ENCODE measurements around the gene MYOZ3.

Gene MYOZ3

DNA sequence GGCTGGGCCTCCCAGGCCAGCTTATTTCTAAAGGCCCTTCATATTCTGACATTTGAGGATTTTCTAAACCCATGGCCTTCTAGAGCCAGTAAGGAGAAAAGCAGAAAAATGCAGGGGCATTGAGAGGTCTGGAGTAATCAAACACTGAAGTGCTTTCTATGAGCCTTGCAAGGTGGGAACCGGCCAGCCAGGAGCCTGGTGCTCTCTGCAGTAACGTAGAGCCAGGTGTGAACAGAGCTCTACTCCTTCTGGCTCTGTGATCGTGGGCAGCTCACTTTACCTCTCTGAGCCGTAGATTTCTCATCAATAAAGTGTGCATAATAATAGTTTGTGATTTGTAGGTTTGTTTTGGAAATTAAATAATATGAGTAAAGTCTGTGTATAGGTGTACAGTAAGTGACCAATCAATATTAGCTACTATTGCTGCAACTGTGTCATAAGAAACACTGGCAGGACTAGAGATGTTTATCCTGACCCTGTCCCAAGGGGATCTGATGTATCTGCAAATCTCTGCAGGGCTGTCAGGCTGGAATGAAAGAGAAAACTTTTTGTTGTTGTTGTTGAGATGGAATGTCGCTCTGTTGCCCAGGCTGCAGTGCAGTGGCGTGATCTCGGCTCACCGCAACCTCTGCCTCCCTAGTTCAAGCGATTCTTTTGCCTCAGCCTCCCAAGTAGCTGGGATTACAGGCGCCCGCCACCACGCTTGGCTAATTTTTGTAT lies 17.9 kb upstream of the MYOZ3 start:
- DNase-seq: no peak

DNA sequence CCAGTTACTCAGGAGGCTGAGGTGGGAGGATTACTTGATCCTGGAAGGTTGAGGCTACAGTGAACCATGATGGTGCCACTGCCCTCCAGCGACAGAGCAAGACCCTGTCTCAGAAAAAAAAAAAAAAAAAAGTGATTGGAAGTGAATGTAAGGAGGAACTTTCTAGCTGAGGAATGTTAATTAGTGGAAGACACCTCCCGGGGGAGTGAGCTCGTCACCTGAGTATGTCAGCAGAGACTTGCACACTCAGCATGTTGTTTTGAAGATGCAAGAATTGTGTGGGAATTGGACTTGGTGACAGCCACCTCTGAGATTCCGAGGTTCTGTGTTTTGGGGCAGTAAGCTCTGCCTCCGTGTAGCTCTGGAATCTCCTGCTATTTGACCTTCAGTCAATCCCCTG lies 17.0 kb upstream of the MYOZ3 start:
- no peak for DNase-seq

DNA sequence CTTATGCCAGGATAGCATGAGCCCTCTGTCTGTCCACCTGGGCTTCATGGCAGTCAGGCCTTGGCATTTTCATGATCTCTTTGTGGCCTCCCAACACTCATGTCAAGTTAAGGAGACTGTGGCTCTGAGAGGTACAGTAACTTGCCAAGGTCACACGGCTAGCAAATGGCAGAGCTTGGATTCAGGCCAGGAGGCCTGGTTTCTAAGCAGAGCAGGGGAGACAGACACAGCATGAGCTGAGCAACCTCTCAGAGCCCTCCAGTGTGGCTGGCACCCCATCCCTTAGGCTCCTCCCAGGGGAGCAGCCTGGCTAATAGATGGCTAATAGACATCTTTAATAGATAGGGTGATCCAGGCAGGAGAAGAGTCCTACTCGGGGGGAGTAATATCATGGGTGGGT lies 16.5 kb upstream of the MYOZ3 start:
- DNase-seq: no peak

DNA sequence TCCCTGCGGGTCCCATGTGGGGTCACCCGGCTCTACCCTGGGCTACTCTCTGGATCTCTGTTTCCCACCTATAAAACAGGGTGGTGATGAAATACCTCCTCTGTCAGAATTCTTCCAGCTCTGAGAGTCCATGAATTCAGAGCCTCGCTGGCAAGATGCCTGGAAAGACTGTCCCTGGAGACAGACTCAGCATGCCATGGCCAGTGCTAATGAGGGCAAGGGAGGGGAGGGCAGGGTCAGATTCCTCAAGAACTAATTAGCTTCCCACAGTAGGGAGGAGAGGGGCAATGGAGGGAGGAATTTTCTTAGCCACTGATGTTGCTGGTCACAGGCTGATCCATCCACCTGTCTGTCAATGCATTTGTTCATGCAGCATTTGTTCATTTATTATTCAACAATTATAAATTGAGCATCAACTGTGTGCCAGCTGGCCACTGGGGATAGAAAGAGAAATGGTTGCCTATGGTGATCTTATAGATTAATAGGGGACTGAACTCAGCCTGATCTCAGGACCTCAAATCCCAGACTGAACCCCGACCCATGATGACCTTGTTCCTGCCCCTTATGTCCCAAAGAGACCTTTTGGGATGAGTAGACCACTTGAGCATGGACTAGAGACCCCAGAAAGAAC lies 15.9 kb upstream of the MYOZ3 start:
- no peak for DNase-seq

DNA sequence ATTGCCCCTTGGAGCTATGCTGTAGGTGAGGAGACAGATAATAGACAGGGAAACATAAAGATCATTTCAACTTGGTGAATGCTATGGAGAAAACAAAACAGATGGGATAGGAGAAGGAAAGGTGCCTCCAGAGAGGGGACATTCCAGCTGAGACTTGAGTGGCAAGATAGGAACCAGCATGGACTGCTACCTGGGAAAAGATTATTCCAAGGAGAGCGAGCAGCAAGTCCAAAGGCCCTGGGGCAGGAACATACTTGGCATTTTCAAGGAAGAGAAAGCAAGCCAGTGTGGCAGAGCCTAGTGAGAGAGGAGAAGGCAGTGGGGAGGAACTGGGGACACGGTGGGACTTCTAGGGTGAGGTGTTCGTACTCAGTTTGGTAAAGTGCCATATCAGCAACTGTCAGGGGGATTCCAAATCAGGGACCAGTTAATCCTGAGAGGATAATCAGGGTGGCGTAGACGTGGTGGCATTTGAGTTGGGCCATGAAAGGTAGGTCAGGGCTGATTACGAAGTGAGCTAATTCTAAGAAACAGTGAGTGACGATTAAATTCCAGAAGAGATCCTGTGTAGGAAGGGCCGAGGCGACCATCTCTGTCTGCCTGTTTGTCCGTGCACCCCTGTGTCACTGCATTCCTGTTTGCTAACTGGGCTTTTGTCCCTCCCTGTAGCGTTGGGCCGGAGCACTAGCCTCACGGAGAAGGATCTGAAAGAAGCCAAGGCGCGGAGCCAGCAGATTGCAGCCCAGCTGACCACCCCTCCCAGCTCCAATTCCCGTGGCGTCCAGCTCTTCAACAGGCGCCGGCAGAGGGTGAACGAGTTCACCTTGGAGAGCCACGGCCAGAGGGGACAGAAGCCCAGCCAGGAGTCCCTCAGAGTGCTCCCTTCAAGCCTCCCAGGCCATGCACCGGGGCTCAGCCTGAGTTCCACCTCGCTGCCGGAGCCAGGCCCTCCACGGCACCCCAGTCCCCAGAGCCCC lies 13.5 kb upstream of the MYOZ3 start:
- no peak for DNase-seq

DNA sequence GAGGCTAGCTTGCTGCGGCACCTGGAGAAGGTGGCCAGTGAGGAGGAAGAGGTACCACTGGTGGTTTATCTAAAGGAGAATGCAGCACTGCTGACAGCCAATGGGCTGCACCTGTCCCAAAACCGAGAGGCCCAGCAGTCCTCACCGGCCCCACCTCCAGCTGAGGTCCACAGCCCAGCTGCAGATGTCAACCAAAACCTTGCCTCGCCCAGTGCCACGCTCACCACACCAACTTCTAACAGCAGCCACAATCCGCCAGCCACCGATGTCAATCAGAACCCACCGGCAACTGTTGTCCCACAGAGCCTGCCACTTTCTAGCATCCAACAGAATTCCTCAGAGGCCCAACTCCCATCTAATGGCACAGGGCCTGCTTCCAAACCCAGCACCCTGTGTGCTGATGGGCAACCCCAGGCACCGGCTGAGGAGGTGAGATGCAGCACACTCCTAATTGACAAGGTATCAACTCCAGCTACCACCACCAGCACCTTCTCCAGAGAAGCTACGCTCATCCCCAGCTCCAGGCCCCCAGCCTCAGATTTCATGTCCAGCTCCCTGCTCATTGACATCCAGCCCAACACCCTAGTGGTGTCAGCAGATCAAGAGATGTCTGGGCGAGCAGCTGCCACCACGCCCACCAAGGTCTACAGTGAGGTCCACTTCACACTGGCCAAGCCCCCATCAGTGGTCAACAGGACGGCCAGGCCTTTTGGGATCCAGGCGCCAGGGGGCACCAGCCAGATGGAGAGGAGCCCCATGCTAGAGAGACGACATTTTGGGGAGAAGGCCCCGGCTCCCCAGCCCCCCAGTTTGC lies 12.6 kb upstream of the MYOZ3 start:
- no peak for DNase-seq

DNA sequence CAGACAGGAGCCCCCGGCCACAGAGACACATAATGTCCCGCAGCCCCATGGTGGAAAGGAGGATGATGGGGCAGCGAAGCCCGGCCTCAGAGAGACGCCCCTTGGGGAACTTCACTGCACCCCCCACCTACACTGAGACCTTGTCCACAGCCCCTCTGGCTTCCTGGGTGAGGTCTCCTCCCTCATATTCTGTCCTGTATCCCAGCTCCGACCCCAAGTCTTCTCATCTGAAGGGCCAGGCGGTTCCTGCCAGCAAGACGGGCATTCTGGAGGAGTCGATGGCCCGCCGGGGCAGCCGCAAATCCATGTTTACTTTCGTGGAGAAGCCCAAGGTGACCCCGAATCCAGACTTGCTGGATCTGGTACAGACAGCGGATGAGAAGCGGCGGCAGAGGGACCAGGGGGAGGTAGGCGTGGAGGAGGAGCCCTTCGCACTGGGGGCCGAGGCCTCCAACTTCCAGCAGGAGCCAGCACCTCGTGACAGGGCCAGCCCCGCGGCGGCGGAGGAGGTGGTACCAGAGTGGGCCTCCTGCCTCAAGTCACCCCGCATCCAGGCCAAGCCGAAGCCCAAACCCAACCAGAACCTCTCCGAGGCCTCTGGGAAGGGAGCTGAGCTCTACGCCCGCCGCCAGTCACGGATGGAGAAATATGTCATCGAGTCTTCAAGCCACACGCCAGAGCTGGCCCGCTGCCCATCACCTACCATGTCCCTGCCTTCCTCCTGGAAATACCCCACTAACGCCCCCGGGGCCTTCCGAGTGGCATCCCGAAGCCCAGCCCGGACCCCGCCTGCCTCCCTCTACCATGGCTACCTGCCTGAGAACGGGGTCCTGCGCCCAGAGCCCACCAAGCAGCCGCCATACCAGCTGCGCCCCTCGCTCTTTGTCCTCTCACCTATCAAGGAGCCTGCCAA lies 11.7 kb upstream of the MYOZ3 start:
- no peak for DNase-seq

DNA sequence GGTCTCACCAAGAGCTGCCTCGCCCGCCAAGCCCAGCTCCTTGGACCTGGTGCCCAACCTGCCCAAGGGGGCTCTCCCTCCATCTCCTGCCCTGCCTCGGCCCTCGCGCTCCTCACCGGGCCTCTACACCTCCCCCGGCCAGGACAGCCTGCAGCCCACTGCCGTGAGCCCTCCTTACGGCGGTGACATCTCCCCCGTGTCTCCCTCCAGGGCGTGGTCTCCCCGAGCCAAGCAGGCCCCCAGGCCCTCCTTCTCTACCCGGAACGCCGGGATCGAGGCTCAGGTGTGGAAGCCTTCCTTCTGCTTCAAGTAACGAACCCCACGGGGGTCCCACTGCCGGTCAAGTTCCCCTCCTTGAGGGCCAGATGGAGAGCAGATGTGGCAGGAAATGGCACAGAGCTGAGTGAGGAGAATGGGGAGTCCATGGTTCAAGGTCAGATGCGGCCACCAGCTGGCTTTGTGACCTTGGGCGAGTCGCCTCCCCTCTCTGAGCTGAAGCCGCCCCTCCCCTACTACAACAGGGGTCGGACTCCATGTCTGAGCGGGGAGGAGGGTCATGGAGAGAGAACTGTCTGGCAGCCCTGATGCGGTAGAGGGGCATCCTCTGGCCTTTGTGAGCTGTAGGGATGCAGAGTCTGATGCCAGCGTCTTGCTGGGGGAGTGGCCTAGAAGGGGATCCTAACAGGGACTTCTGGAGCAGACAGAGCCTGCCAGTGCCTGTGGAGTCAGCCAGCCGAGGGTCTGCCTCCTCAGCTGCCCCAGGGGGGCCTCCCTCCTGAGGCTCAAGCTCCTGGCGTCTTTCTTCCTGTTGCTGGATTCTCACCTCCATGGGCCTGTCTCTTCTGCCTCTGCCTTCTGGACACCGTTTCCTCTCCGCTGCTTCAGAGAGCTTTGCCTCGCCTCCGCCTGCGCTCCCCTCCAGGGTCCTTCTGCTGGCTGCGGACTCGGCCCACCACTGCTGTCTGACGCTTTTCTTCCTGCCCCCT lies 10.7 kb upstream of the MYOZ3 start:
- DNase-seq: no peak

DNA sequence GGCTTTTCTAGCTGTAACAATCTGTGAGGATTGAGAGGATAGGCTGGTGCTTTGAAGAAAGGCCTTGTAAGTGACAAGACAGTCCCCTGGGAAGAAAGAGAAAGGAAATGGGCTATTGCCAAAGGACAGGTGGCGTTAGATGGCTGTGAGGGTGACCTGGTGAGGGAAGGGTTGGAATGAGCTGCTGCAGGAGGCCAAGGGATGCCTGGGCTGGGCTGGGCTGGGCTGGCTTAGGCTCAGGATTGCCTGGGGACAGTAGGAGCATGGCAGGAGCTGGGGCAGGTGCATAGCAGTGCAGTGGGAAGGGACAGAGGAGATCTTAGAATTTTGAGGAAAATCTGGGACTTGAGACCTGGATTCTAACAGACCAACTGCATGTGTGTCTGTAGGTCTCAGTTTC lies 9.7 kb upstream of the MYOZ3 start:
- no peak for DNase-seq

DNA sequence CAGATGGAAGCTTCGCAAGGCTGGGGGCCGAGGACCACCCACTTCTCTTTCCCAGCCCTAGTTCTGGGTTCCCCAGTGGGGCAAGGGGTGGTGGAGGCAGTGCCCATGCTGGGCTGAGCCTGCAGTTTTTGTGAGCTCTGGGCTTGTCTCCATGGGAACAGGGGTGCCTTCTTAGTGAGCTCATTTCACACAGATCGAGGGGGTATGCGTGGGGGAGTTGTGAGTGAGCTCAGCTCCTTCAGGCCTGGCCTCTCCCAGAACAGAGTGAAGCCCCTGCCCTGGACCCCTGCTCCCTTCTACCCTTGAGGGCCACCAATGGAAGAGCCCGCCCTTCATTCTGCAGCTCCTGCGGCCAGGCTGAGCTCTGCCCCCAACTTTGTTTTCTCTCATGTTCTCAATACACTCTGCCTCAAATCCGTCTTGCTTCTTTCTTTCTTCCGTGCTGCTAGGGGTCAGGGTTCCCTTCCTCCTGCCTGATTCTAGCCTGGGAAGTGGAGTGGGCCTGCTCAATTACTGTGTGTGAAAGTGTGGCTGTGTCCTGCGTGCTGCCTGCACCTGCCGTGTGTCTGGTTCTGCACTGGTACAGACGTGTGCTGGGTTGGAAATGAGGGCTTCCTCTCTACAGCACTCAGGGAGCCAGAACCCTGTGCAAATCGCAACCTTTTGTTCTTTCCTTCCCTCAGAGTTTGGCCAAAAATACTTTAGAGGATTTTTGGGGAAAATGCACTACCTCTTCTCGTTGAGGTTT lies 9.0 kb upstream of the MYOZ3 start:
- DNase-seq: no peak

DNA sequence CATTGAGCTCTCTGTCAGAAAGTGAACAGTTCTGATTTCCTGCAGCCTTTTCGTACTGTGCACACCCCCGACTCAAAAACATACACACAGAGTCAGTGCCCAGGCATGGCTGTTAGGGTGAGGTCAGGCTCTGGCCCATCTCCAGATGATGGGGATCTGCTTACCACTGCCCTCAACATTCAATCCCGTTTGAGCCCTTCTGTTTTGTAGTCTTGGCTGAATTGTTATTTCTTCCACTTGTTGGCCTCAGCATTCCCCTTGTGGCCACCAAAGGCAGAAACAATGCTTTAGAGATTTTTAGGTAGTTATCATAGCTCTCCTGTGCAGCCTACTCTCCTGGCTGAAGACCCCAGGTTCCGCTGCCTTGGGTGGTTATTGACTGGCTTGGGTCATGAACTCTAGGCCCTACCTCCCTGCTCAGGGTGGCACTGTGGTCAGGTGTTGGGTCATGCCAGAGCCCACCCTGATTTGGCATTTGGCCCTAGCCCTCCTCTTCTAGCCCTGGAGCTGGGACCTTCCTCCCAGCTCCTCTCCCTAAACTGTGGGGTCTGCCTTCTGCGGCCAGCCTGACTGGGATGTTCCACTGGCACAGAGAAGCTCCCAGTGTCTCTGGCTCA lies 7.8 kb upstream of the MYOZ3 start:
- DNase-seq: no peak

DNA sequence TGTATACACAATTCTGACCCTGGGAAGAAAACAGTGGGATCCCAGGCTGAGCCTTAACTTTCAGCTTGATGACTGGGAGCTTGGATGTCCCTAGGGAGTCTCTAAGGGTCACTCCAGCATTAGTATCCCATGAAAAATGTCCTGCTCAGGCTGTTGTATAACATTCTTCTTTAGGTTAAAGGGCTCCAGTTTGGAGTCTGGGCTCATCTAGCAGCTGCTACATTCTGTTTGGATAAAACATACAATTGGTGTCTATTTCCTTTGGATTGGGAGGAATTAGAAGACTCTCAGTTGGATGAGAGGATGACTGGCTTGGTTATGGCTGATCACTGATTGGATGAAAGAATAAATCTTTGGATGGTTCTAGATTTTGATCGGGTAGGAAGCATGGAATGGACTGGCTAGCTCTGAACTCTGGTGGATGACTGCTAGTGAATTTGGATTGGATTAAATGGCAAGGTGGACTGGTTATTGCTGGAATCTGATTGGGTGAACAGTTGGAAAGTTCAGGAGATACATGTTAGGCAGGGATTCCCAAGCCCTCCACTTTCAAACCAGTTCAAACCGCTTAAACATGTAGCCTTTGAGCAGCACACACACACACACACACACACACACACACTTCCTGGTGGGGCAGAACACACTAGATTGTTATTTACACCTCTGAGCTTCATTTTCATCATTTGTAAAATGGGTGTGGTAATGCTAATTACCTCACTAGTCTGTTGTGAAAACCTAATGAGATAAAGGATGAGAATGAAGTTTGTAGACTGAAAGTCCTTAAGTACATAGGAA lies 7.1 kb upstream of the MYOZ3 start:
- no peak for DNase-seq

DNA sequence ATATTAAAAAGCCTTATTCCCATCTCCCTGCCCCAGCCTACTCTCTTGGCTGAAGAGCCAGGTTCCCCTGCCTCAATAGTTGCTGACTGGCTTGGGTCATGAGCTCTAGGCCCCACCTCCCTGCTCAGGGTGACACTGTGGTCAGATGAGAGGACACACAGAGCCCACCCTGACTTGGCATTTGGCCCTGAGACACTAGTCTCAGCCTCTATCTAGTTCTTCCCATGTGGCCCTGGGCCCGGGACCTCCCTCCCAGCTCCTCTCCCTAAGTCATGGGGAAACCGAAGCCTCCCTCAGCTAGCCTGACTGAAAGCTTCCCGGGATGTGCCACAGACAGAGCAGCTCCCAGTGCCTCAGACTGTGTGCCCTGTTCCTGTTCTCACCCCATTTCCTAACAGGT lies 5.8 kb upstream of the MYOZ3 start:
- DNase-seq: no peak

DNA sequence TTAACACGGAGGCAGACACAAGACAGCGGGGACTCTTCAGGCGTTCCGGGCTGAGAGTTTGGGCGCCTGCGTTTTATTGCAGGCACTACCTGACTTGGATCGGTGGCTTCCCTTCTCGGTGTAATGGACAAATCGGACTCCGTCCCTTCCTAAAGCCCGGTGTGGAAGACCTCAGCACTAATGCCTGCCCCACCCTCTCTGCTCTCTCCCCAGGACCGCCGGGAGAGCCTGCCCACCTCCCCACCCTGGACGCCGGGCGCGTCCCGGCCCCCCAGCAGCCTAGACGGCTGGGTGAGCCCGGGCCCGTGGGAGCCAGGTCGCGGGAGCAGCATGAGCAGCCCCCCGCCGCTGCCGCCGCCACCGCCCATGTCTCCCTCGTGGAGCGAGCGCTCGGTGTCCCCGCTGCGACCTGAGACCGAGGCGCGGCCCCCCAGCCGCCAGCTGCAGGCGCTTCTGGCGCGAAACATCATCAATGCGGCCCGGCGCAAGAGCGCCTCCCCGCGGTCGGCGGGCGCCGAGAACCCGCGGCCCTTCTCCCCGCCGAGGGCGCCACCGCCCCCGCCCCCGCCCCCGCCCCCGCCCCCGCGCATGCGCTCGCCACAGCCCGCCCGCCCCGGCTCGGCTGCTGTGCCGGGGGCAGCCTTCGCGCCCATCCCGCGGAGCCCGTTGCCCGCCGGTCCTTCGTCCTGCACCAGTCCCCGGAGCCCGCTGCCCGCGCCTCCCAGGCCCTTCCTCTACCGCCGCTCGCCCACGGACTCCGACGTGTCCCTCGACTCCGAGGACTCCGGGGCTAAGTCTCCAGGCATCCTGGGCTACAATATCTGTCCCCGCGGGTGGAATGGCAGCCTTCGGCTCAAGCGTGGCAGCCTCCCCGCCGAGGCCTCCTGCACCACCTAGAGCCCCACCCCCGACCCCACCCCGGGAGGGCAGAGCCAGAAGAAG lies 4.6 kb upstream of the MYOZ3 start:
- peak; percentile 33 for DNase-seq

DNA sequence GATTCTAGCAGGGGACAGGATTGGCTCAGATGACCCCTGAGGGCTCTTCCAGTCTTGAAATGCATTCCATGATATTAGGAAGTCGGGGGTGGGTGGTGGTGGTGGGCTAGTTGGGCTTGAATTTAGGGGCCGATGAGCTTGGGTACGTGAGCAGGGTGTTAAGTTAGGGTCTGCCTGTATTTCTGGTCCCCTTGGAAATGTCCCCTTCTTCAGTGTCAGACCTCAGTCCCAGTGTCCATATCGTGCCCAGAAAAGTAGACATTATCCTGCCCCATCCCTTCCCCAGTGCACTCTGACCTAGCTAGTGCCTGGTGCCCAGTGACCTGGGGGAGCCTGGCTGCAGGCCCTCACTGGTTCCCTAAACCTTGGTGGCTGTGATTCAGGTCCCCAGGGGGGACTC lies 2.9 kb upstream of the MYOZ3 start:
- no peak for DNase-seq

DNA sequence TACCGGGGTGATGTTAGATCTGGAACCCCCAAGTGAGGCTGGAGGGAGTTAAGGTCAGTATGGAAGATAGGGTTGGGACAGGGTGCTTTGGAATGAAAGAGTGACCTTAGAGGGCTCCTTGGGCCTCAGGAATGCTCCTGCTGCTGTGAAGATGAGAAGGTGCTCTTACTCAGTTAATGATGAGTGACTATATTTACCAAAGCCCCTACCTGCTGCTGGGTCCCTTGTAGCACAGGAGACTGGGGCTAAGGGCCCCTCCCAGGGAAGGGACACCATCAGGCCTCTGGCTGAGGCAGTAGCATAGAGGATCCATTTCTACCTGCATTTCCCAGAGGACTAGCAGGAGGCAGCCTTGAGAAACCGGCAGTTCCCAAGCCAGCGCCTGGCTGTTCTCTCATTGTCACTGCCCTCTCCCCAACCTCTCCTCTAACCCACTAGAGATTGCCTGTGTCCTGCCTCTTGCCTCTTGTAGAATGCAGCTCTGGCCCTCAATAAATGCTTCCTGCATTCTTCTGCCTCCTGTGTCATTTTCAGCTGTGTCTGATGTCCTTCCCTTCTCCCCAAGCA lies 2.3 kb upstream of the MYOZ3 start:
- DNase-seq: no peak

Data from inflammatory macrophage treated with lipopolysaccharide for 4 hours (primary cell).